Measurements from ENCODE around the gene IFI44. TPM values are rescaled to one million over a fixed set of nuclear protein-coding genes. Genes with fewer than 3 reads are reported as not detected.
A peak's percentile ranks its signal among the peaks of the same experiment; 100 is the strongest.

Gene IFI44
- total and polyA plus RNA-seq, 2 of the 13 experiments (the other 11 are each of a cell fraction or from before 2014, with no cell fraction given) = not detected

DNA sequence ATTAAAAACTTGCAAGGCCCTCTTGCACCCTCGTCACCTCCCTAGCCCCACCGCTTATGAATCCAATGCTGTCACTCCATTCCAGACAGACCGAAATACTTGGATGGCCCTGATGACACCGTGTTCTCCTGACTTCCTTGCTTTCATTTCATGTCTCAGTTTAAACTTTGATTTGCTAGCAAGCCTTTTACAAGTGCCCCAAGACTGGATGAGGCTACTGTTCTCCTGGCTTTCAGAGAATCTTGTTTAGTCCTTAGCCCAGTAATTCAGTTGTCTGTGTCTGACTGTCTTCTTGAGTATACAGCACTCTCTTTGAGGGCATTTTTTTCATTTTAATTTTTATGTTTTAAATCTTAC is 30.2 kb upstream of the IFI44 start (continued):
- TF ChIP-seq ZNF18 (CRISPR knock-in tag; IDR thresholded peaks at IDR 0.05; ENCODE audit: insufficient replicate concordance) = no peak

- Histone ChIP-seq H3K4me1 (ENCODE audit: insufficient read depth, low read length) (no peaks in the 10 kb centered on the region), H3K79me2 (ENCODE audit: insufficient read depth, low read length) (no peaks in the 10 kb centered on the region), H3K9ac (ENCODE audit: insufficient read depth, low read depth, low read length) (no peak within 1 kb of the TSS), H4K20me1 (ENCODE audit: insufficient read depth, low read length) (no peaks in the 10 kb centered on the region), H3K27me3 (ENCODE audit: control insufficient read depth in 1 of 2, insufficient read depth in 2 of 2, low read length in 2 of 2) (0 out of 5 replicates have a peak, but pooled peaks cover 0 to 1% of the 10 kb centered on the region in 2 experiments), H3K27ac (ENCODE audit: extremely low read length, insufficient read depth, low read length) (no peak within 1 kb of the TSS), H3K4me2 (ENCODE audit: low read depth, low read length) (no peak within 1 kb of the TSS), H3K36me3 (replicated peaks in 1 of 2; ENCODE audit: control insufficient read depth in 1 of 2, insufficient read depth in 2 of 2, low read length in 2 of 2) (no peaks in the 10 kb centered on the region), H3K4me3 (replicated peaks in 1 of 3; ENCODE audit: insufficient read depth in 1 of 3, low read depth in 2 of 3, low read length in 3 of 3) (no peak within 1 kb of the TSS), H3K9me3 (ENCODE audit: low read length) (no peaks in the 10 kb centered on the region), H2AFZ (ENCODE audit: low read length) (no peak within 1 kb of the TSS)
- DNase-seq (ENCODE audit: low spot score) (no peak), ATAC-seq (no peak), FAIRE-seq (no peak)
- ChIA-PET CTCF (ENCODE audit: low intra/inter-chr PET ratio, low total read pairs) (no interaction called here), POLR2A (no interaction called here)
- WGBS (ENCODE audit: low lambda C conversion rate) = 7% methylated on average over 9 of the region's 9 CpGs
- intact Hi-C loops (cut with micrococcal nuclease; ENCODE audit: unreplicated experiment) = no loop called here
- BruUV-seq (replicated peaks) = no TSS peak
- TF ChIP-seq, protein P1, sequence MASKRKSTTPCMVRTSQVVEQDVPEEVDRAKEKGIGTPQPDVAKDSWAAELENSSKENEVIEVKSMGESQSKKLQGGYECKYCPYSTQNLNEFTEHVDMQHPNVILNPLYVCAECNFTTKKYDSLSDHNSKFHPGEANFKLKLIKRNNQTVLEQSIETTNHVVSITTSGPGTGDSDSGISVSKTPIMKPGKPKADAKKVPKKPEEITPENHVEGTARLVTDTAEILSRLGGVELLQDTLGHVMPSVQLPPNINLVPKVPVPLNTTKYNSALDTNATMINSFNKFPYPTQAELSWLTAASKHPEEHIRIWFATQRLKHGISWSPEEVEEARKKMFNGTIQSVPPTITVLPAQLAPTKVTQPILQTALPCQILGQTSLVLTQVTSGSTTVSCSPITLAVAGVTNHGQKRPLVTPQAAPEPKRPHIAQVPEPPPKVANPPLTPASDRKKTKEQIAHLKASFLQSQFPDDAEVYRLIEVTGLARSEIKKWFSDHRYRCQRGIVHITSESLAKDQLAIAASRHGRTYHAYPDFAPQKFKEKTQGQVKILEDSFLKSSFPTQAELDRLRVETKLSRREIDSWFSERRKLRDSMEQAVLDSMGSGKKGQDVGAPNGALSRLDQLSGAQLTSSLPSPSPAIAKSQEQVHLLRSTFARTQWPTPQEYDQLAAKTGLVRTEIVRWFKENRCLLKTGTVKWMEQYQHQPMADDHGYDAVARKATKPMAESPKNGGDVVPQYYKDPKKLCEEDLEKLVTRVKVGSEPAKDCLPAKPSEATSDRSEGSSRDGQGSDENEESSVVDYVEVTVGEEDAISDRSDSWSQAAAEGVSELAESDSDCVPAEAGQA (IDR thresholded peaks at IDR 0.05; ENCODE audit: low read depth) = no peak
- TF ChIP-seq, protein P1 (CRISPR knock-in tag; IDR thresholded peaks at IDR 0.05; ENCODE audit: borderline replicate concordance) = no peak
- no peak for TF ChIP-seq ZNF446 (CRISPR knock-in tag; IDR thresholded peaks at IDR 0.05)
- no peak for TF ChIP-seq ZNF337 (CRISPR knock-in tag; IDR thresholded peaks at IDR 0.05; ENCODE audit: borderline replicate concordance, low read depth)
- TF ChIP-seq LCORL (IDR thresholded peaks at IDR 0.05) = peak; percentile 98
- no peak for TF ChIP-seq LCORL (CRISPR knock-in tag; IDR thresholded peaks at IDR 0.05)
- in situ Hi-C loops (cut with HindIII; ENCODE audit: extremely low pct_ligation_motif_present, low pct_unique_long_range_greater_than_20kb) = no loop called here
Measured at GRCh38 chr1:78619803-78620579, 29.6 kb upstream of the IFI44 start, which contains the start of gene IFI44L. Gene IFI44L (plus strand): TSS chr1:78620448. CDS start chr1:78627916, 7,468 bp downstream.

All from HepG2 (cell line).